Skin epidermis (tissue), 12 donors: Measurements from ENCODE around the gene IRGC.

Experiments used
- H3K27ac ChIP-seq, 21 experiments: fragments of 200-600 bp; sonication (generic) in 11 of 21; one replicate each; pipeline ENCODE4 v1.5.0; 2020; ENCODE audit warnings: mild to moderate bottlenecking in 3 of 21, inconsistent platforms in 2 of 21, moderate library complexity in 2 of 21
- H3K4me3 ChIP-seq, 7 experiments: fragments of 200-600 bp; sonication (generic) in 2 of 7; one replicate each; pipeline ENCODE4 v1.5.0; 2020; ENCODE audit warnings: inconsistent platforms in 2 of 7, mild to moderate bottlenecking in 2 of 7, moderate library complexity in 1 of 7

IRGC gene

GRCh38 chr19:43688059-43688701 is 27.7 kb upstream of the IRGC start:
- Histone ChIP-seq H3K27ac (no peak overlapping the region), H3K4me3 (no peak overlapping the region)

- H3K4me3 ChIP-seq, result no peak overlapping the region
- no peak overlapping the region for H3K27ac ChIP-seq
Measured at GRCh38 chr19:43690444-43690843, 25.4 kb upstream of the IRGC start.

GRCh38 chr19:43690890-43691289 is 25.0 kb upstream of the IRGC start:
- Histone ChIP-seq H3K4me3 (no peak overlapping the region), H3K27ac (no peak overlapping the region)

- Histone ChIP-seq H3K27ac (no peak overlapping the region), H3K4me3 (no peak overlapping the region)
Measured at GRCh38 chr19:43691755-43692154, 24.1 kb upstream of the IRGC start.

- no peak overlapping the region for H3K4me3 ChIP-seq
- H3K27ac ChIP-seq, result no peak overlapping the region
Measured at GRCh38 chr19:43692385-43692784, 23.5 kb upstream of the IRGC start.

- Histone ChIP-seq H3K4me3 (no peak overlapping the region), H3K27ac (peak overlapping the region in 1 of 21 experiments; percentile 44)
Measured at GRCh38 chr19:43692877-43693276, 23.0 kb upstream of the IRGC start.

- H3K27ac ChIP-seq, result no peak overlapping the region
Measured at GRCh38 chr19:43694553-43694952, 21.3 kb upstream of the IRGC start.

GRCh38 chr19:43695985-43696704 is 19.7 kb upstream of the IRGC start:
- no peak overlapping the region for H3K27ac ChIP-seq
- no peak overlapping the region for H3K4me3 ChIP-seq

More at GRCh38 chr19:43694553-43694952, 21.3 kb upstream of the IRGC start:
- no peak overlapping the region for H3K4me3 ChIP-seq

- no peak overlapping the region for H3K27ac ChIP-seq
- no peak overlapping the region for H3K4me3 ChIP-seq
Measured at GRCh38 chr19:43697295-43697694, 18.6 kb upstream of the IRGC start.

GRCh38 chr19:43699506-43700394 is 16.1 kb upstream of the IRGC start:
- H3K27ac ChIP-seq, result peak overlapping the region in 19 of 21 experiments; percentile 45 to 90 (median 81)
- peak overlapping the region in 4 of 7 experiments; percentile 8 to 33 (median 23) for H3K4me3 ChIP-seq

GRCh38 chr19:43700395-43701000 is 15.4 kb upstream of the IRGC start:
- Histone ChIP-seq H3K4me3 (peak overlapping the region in 4 of 7 experiments; percentile 2 to 34 (median 20)), H3K27ac (peak overlapping the region in 20 of 21 experiments; percentile 45 to 90 (median 78))

- Histone ChIP-seq H3K27ac (no peak overlapping the region), H3K4me3 (no peak overlapping the region)
Measured at GRCh38 chr19:43704002-43704705, 11.7 kb upstream of the IRGC start.

GRCh38 chr19:43705729-43706128 is 10.1 kb upstream of the IRGC start:
- H3K27ac ChIP-seq, result no peak overlapping the region
- H3K4me3 ChIP-seq, result no peak overlapping the region

GRCh38 chr19:43707158-43707712 is 8.6 kb upstream of the IRGC start:
- H3K27ac ChIP-seq, result no peak overlapping the region
- no peak overlapping the region for H3K4me3 ChIP-seq

GRCh38 chr19:43708716-43709115 is 7.2 kb upstream of the IRGC start:
- Histone ChIP-seq H3K4me3 (no peak overlapping the region), H3K27ac (no peak overlapping the region)

GRCh38 chr19:43711751-43712355 is 4.0 kb upstream of the IRGC start:
- Histone ChIP-seq H3K27ac (no peak overlapping the region), H3K4me3 (no peak overlapping the region)

GRCh38 chr19:43713208-43713607 is 2.7 kb upstream of the IRGC start:
- Histone ChIP-seq H3K27ac (no peak overlapping the region), H3K4me3 (no peak overlapping the region)

GRCh38 chr19:43718627-43719377 is 2.9 kb downstream of the IRGC start:
- H3K27ac ChIP-seq, result no peak overlapping the region
- no peak overlapping the region for H3K4me3 ChIP-seq
